HG03354 (cell line): Measurements from ENCODE around the gene SEMA4D.

Source experiments
- ATAC-seq: cut with Tn5 transposase; IDR thresholded peaks from one replicate; pipeline ENCODE4 v1.9.1; 2021; ENCODE audit warnings: mild to moderate bottlenecking; ENCODE audit not compliant: unreplicated experiment, poor library complexity, severe bottlenecking

SEMA4D gene

DNA sequence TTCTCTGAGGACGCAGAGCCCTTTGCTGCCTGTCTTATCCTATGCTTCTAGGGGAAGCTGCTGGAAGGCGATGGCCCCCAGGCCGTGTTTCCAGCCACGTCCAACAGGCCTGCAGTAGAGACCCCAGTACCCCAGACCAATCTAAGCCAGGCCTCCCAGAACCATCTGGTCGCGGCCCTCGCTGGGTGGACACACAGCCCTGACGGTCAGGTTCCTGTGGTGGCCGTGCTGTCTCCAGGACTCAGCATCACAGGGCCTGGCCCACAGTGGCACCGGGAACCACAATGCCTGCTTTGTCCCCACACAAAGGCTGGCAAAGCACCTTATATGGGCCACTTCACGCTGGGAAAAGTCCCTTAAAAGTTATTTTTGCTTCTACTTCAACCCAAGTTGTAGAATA, 44.5 kb downstream of the SEMA4D start:
- ATAC-seq = no peak

DNA sequence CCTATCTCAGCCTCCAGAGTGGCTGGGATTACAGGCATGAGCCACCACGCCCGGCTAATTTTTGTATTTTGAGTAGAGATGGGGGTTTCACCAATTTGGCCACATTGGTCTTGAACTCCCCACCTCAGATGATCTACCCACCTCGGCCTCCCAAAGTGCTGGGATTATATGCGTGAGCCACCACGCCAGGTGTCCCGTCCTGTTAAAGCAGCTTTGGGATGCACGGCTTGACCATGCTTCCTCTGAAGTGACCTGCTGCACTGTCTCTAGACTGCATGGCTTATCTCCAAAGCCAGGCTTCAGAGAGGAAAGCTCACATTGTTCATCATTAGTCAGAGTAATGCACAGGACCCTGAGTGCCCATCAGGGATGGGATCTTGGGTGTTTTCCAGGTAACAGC, 45.4 kb downstream of the SEMA4D start:
- ATAC-seq = no peak

DNA sequence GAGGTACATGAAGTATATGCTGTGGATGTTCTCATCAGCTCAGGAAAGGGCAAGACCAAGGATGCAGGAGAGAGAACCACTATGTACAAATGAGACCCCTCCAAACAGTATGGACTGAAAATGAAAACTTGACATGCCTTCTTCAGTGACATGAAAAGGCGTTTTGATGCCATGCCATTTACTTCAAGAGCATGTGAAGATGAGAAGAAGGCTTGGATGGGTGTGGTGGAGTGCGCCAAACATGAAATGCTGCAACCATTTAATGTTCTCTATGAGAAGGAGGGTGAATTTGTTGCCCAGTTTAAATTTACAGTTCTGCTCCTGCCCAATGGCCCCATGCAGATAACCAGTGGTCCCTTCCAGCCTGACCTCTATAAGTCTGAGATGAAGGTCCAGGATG, 47.7 kb downstream of the SEMA4D start:
- no peak for ATAC-seq

GRCh38 chr9:89449261-89449671, 48.6 kb downstream of the SEMA4D start:
- no peak for ATAC-seq

- no peak for ATAC-seq
Observed at GRCh38 chr9:89448821-89449220, 49.1 kb downstream of the SEMA4D start.

GRCh38 chr9:89448381-89448780, 49.5 kb downstream of the SEMA4D start:
- no peak for ATAC-seq

DNA sequence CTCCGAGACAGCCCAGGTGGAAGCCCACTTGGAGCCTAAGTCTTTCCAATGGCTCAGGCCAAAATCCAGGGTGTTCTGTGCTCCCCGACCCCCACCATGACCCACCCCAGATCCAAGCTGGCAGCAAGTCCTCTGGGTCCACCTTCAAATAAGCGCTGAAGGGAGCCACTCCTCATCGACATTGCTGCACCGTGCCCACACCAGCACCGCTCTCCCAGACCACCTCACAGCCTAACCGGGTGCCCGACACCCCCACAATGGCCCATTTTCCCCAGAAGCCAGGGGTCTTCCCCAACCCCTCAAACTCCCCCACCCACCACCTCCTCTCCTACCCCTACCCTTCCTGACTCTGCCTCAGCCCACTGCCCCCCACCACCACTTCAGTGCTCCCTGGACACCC, 50.5 kb downstream of the SEMA4D start:
- no peak for ATAC-seq

GRCh38 chr9:89446961-89447310, 51.0 kb downstream of the SEMA4D start:
- no peak for ATAC-seq

- ATAC-seq = no peak
Observed at GRCh38 chr9:89446261-89446960, 51.5 kb downstream of the SEMA4D start.

DNA sequence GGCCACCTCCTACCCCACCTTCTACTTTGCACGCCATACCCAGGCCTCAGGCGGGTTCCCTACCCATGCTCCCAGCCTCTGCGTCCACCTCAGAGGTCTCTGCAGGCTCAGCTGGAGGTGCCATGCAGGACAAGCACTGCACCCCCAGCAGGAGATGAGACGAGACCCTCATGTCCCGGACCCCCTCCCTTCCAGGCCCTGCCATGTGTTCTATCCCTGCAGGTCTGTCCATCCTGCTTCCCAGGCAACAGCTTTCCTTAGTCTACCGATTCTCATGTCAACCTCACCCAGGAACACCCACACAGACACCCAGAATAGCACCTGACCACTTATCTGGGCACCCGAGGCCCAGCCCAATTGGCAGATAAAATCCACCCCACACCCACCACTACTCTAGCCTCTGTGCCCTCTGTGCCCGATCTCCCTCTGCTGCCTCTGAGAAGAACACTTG, 52.1 kb downstream of the SEMA4D start:
- ATAC-seq = no peak

GRCh38 chr9:89444925-89445765, 52.8 kb downstream of the SEMA4D start:
- no peak for ATAC-seq

- ATAC-seq = no peak
Observed at GRCh38 chr9:89444274-89444673, 53.6 kb downstream of the SEMA4D start.

DNA sequence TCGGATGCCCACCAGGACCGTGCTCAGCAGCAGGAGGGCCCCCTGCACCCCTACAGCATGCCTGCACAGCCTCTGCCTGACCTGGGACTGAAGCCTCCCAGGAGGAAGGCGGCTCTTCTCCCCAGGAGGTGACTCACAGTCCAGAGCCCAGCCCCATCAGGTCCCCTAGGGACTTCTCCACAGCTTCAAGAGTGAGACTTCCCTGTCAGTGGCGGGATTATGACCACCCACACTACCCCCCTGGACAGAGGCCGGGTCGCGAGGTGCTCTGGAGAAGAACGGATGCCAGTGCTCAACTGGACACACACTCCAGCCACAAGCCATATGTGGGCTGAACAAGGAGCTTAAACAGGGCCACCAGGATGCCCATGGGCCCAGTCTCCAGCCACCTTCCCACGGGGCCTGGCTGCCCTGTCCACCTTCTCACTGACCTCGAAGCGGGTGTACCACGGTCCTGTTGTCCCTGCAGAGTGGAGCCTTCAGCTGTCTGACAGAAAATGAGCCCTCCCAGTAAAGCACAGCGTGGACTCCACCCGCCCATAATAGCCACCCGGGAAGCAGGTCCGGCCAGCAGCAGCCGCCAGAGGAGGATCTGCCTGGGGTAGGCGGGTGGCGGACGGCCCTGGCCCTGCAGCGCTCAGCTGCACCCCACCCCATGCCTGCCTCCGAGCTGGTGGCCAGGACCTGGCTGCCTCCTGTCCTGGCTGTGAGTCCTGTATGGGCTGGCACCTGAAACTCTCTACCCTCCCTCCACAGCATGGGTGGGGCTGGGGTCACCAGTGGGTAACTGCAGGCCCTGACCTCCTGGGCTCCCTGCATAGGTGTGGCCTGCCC, 54.7 kb downstream of the SEMA4D start:
- ATAC-seq = peak; percentile 46

GRCh38 chr9:89442501-89442978, 55.4 kb downstream of the SEMA4D start:
- ATAC-seq = peak; percentile 52

DNA sequence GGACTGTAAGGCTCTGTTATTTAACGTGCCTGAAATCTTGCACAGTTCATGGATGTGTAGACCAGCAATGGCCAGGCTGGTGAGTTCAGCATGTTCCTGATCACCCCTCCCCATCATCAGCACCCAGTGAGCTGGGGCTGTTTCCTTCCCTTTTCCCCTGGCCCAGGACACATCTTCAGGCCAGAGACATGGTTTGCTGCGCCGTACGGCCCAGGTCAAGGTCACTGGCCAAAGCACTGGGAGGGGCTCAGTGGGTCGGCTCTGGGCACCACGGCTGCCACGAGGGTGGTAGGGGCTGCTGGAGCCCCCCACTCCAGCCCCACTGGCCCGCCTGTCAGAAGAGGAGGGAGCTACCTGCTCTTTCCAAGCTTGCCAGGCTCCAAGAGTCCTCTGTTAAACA, 55.9 kb downstream of the SEMA4D start:
- no peak for ATAC-seq

- ATAC-seq = no peak
Observed at GRCh38 chr9:89441655-89441970, 56.3 kb downstream of the SEMA4D start.

DNA sequence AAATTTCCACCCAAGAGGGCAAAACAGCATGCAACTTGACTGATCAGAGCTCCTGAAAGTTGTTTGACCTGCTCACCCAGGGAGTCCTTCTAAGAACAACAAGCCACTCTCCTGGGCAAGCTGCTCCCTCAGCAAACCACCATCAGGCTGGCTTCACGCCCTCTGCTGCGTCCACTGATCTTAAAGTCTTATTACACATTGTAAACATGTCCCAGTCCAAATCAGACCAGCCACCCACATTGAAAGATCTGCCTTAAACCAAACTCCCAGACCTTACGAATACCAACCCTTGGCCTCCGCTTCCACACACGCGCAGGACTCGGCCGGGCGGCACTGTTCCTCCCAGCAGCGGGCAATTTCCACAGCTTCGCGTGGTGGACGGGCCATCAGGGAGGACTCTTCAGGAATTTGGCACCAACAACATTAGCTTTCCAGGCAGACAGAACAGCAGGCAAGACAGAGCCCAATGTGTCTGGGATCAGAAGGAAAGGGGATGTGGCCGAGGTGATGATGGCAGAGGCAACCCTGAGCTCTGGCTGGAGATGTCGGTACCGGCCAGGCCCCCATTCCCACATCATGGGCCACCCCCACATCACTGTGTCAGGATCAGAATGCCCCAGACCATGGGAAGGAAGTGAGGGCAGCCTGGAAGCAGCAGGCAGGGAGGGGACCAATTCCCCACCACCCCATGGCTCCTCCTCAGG, 56.8 kb downstream of the SEMA4D start:
- no peak for ATAC-seq

- no peak for ATAC-seq
Observed at GRCh38 chr9:89440548-89440947, 57.4 kb downstream of the SEMA4D start.

DNA sequence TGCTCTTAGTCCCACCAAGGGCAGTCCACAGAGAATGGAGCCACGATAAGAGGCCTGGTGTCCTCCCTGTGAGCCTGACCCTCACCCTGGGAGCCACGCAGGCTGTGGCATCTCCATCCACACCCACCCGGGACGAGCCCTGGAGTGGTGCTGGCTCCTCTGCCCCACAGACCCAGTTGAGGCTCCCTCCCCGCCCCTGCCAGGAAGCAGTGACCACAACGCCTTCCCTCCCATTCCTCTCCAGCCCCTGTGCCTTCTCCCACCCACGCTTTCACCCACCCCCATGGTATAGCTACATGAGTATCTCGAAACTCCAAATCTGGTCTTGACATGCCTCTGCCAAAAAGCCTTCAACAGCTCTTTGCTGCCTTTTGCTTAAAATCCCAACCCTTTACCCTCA, 57.9 kb downstream of the SEMA4D start:
- ATAC-seq = no peak

- ATAC-seq = no peak
Observed at GRCh38 chr9:89439571-89439970, 58.3 kb downstream of the SEMA4D start.
